Endothelial cell (in vitro differentiated cells): ENCODE data around the gene GPAM. TPM values are rescaled to one million over a fixed set of nuclear protein-coding genes. Genes with fewer than 3 reads are reported as not detected.

ENCODE experiments used
- DNase-seq: peaks from one replicate; pipeline ENCODE4 v3.0.0; 2021; ENCODE audit warnings: low spot score
- H3K27ac Mint-ChIP-seq: one replicate; pipeline ENCODE4 v1.8.0; 2021; ENCODE audit warnings: mixed read lengths, inconsistent platforms; ENCODE audit not compliant: unreplicated experiment
- H3K27me3 Mint-ChIP-seq: one replicate; pipeline ENCODE4 v1.8.0; 2021; ENCODE audit warnings: mild to moderate bottlenecking, moderate library complexity, mixed read lengths, inconsistent platforms; ENCODE audit not compliant: unreplicated experiment
- H3K36me3 Mint-ChIP-seq: one replicate; pipeline ENCODE4 v1.8.0; 2021; ENCODE audit warnings: mild to moderate bottlenecking, low read depth, mixed read lengths, inconsistent platforms; ENCODE audit not compliant: unreplicated experiment
- H3K4me1 Mint-ChIP-seq: one replicate; pipeline ENCODE4 v1.8.0; 2021; ENCODE audit warnings: mild to moderate bottlenecking, mixed read lengths, inconsistent platforms; ENCODE audit not compliant: unreplicated experiment
- H3K4me3 Mint-ChIP-seq: one replicate; pipeline ENCODE4 v1.8.0; 2021; ENCODE audit warnings: mild to moderate bottlenecking, mixed read lengths, inconsistent platforms; ENCODE audit not compliant: unreplicated experiment
- H3K9me3 Mint-ChIP-seq: one replicate; pipeline ENCODE4 v1.8.0; 2021; ENCODE audit warnings: mixed read lengths, inconsistent platforms; ENCODE audit not compliant: unreplicated experiment
- total RNA-seq: library from RNA; stranded (reverse); fragmentation: NEBNext Ultra II Directional; extraction: Animal tissue kit (Norgen Biotek cat#: 25700); gene quantifications from one replicate; pipeline ENCODE4 v1.2.1, GENCODE V29; 2021; ENCODE audit not compliant: unreplicated experiment
- TF ChIP-seq, protein P1 (sequence below): fragments of 200-600 bp; sonication (generic); IDR thresholded peaks from one replicate; pipeline ENCODE4 v1.5.0; 2021; ENCODE audit warnings: antibody characterized with exemption; ENCODE audit not compliant: unreplicated experiment

Gene GPAM
- total RNA-seq, 1 donor from 2014 or later, result 11.5 TPM

DNA sequence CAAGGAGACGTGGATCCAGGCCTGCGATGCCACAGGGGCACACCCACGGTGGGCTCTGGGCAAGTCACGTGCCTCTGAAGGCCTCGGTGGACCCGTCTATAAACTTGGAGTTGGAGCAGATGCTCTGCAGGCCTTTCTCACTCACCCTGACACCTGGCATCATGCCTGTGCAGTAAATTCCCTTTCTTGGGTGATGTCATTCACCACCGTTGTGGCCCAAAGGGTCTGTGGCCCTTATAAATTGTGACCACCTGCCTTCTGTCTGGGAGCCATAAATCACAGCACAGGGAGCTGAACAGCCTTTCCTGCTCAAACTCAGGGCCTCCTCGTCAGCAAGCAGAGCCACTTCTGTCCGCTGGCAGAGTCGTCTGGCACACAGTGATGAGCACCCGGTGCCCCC lies 52.2 kb downstream of the GPAM start:
- Mint-ChIP-seq H3K4me3 (no peak overlapping the region), H3K36me3 (no peaks in the 10 kb centered on the region), H3K9me3 (no peaks in the 10 kb centered on the region), H3K27ac (no peak overlapping the region), H3K4me1 (no peaks in the 10 kb centered on the region), H3K27me3 (no peaks in the 10 kb centered on the region)
- TF ChIP-seq, protein P1, sequence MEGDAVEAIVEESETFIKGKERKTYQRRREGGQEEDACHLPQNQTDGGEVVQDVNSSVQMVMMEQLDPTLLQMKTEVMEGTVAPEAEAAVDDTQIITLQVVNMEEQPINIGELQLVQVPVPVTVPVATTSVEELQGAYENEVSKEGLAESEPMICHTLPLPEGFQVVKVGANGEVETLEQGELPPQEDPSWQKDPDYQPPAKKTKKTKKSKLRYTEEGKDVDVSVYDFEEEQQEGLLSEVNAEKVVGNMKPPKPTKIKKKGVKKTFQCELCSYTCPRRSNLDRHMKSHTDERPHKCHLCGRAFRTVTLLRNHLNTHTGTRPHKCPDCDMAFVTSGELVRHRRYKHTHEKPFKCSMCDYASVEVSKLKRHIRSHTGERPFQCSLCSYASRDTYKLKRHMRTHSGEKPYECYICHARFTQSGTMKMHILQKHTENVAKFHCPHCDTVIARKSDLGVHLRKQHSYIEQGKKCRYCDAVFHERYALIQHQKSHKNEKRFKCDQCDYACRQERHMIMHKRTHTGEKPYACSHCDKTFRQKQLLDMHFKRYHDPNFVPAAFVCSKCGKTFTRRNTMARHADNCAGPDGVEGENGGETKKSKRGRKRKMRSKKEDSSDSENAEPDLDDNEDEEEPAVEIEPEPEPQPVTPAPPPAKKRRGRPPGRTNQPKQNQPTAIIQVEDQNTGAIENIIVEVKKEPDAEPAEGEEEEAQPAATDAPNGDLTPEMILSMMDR, result no peak
- no peak for DNase-seq

DNA sequence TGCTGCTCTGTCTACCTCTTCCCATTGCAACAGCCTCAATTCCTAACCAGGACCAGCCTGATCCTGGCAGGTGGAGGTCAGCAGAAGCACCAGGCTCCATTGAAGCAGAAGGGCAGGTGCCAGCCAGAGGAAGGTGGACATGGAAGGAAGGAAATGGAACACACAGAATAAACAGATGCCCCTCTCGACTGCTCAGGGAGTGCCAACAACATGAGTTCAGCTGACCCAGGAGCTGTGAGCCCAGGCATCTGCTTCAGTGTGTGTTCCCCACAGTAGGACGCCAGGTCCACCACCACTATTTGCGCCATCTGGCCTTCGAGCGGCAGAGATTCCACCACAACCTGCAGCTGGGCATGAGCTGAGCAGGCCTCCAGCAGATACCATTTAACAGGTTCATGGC lies 56.7 kb downstream of the GPAM start:
- no peaks in the 10 kb centered on the region for H3K9me3 Mint-ChIP-seq
- no peaks in the 10 kb centered on the region for H3K4me1 Mint-ChIP-seq
- peaks cover 2% of the 10 kb centered on the region for H3K27me3 Mint-ChIP-seq

DNA sequence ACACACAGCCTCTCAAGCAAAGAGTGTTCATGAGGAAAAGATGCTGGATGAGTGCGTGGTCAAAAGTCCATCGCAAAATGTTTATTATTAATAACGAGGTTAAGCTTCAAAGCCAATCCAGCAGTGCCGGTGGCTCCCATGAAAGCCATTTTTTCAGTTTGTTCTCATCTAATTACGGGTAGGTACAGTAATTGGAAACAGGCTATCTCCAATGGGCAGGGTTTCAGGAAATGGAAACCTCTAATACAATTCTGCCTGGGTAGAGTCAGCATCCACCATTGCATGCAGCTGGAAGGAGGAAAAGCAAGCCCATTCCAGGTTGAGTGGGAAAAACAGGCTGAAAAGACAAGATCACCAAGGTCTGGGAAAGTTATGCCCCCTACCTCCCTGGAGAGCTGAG lies 57.4 kb downstream of the GPAM start:
- TF ChIP-seq, protein P1, result no peak
- no peak overlapping the region for H3K4me3 Mint-ChIP-seq
- DNase-seq, result no peak
- peaks cover 2% of the 10 kb centered on the region for H3K27me3 Mint-ChIP-seq
- no peaks in the 10 kb centered on the region for H3K9me3 Mint-ChIP-seq
- H3K36me3 Mint-ChIP-seq, result no peaks in the 10 kb centered on the region
- no peak overlapping the region for H3K27ac Mint-ChIP-seq
- no peaks in the 10 kb centered on the region for H3K4me1 Mint-ChIP-seq

More for the DNA sequence above, 56.7 kb downstream of the GPAM start:
- DNase-seq, result no peak
- no peaks in the 10 kb centered on the region for H3K36me3 Mint-ChIP-seq
- no peak overlapping the region for H3K27ac Mint-ChIP-seq
- no peak overlapping the region for H3K4me3 Mint-ChIP-seq
- TF ChIP-seq, protein P1, result no peak

DNA sequence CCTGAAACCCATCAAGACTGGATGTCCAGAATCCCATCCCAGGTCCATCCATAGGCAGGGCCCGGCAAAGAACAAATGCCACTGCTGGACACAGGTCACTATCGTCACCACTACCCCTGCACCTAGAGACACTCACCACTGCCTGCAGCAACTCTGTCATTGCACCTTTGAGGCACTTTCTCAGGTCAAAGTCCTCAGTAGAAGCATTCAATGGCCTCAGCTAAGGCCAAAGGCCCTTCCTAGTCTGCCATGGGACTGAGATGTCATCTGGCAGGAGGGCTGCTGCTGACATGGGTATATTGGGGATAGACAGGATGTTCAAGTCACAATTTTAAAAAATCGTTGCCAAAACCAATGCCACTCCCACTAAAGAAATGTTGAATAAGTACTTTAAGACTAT lies 58.7 kb downstream of the GPAM start:
- H3K27ac Mint-ChIP-seq, result no peak overlapping the region
- no peak for DNase-seq

DNA sequence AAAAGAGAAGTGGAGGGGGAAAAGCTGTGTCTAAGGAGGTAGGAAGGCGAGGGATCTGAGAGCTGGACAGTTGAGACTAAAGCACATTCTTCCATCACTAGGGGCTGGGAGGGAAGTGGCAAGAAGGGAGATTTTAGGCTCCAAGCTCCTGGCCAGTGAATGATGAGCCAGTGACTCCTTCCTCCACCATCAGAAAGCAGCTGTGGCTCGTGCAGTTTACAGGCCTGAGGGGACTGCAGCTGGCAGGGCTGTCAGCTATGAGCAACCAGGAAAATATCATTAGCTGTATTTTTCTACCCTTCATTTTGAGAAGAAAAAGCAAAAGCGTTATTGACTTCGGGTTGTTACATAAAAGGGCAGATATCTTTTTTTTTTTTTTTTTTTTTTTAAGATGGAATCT lies 60.7 kb downstream of the GPAM start:
- H3K27me3 Mint-ChIP-seq, result peaks cover 4% of the 10 kb centered on the region
- TF ChIP-seq, protein P1, result no peak
- no peaks in the 10 kb centered on the region for H3K4me1 Mint-ChIP-seq
- H3K27ac Mint-ChIP-seq, result no peak overlapping the region
- no peak overlapping the region for H3K4me3 Mint-ChIP-seq
- H3K9me3 Mint-ChIP-seq, result no peaks in the 10 kb centered on the region
- no peaks in the 10 kb centered on the region for H3K36me3 Mint-ChIP-seq
- DNase-seq, result no peak

More for the DNA sequence above, 58.7 kb downstream of the GPAM start:
- peaks cover 4% of the 10 kb centered on the region for H3K27me3 Mint-ChIP-seq
- no peak overlapping the region for H3K4me3 Mint-ChIP-seq
- H3K4me1 Mint-ChIP-seq, result no peaks in the 10 kb centered on the region
- H3K9me3 Mint-ChIP-seq, result no peaks in the 10 kb centered on the region
- H3K36me3 Mint-ChIP-seq, result no peaks in the 10 kb centered on the region
- TF ChIP-seq, protein P1, result no peak
